HG02571 (cell line): ENCODE results near the gene GMFB.

ENCODE experiments used
- ATAC-seq: cut with Tn5 transposase; IDR thresholded peaks from one replicate; pipeline ENCODE4 v1.9.1; 2021; ENCODE audit warnings: mild to moderate bottlenecking, moderate library complexity; ENCODE audit not compliant: unreplicated experiment

GMFB gene

GRCh38 chr14:54488646-54489317 is at the start of gene GMFB:
TSS of gene GMFB (minus strand) at chr14:54488980. CDS start at chr14:54488927, 53 bp downstream.
- peak; percentile 92 for ATAC-seq

GRCh38 chr14:54538055-54538454 is 49.3 kb upstream of the GMFB start:
- no peak for ATAC-seq

GRCh38 chr14:54537651-54538050 is 48.9 kb upstream of the GMFB start:
- ATAC-seq: no peak

- no peak for ATAC-seq
These were observed 46.9 kb upstream of the GMFB start for GRCh38 chr14:54535646-54536045.

- no peak for ATAC-seq
These were observed 46.3 kb upstream of the GMFB start for GRCh38 chr14:54535126-54535525.

GRCh38 chr14:54533100-54533499 is 44.3 kb upstream of the GMFB start:
- ATAC-seq: no peak

GRCh38 chr14:54532111-54533012 is 43.6 kb upstream of the GMFB start:
- ATAC-seq: peak; percentile 74

GRCh38 chr14:54529811-54530210 is 41.0 kb upstream of the GMFB start:
- ATAC-seq: no peak

GRCh38 chr14:54528973-54529372 is 40.2 kb upstream of the GMFB start:
- no peak for ATAC-seq

- no peak for ATAC-seq
These were observed 35.6 kb upstream of the GMFB start for GRCh38 chr14:54524410-54524809.

- ATAC-seq: no peak
These were observed 27.9 kb upstream of the GMFB start for GRCh38 chr14:54516709-54517108.

GRCh38 chr14:54515670-54516069 is 26.9 kb upstream of the GMFB start:
- no peak for ATAC-seq

GRCh38 chr14:54512393-54512792 is 23.6 kb upstream of the GMFB start:
- no peak for ATAC-seq

- ATAC-seq: peak; percentile 96
These were observed 21.0 kb upstream of the GMFB start, which contains the start of gene CGRRF1 for GRCh38 chr14:54509546-54510501. TSS of gene CGRRF1 (plus strand) at chr14:54509906. CDS start at chr14:54509960, 54 bp downstream.

- no peak for ATAC-seq
These were observed 14.7 kb upstream of the GMFB start for GRCh38 chr14:54503486-54503885.

GRCh38 chr14:54502602-54503001 is 13.8 kb upstream of the GMFB start:
- no peak for ATAC-seq

GRCh38 chr14:54501480-54501879 is 12.7 kb upstream of the GMFB start:
- no peak for ATAC-seq

GRCh38 chr14:54500744-54501143 is 12.0 kb upstream of the GMFB start:
- ATAC-seq: no peak

- no peak for ATAC-seq
These were observed 9.8 kb upstream of the GMFB start for GRCh38 chr14:54498579-54498978.

- no peak for ATAC-seq
These were observed 9.3 kb upstream of the GMFB start for GRCh38 chr14:54498095-54498531.

GRCh38 chr14:54497224-54497623 is 8.4 kb upstream of the GMFB start:
- no peak for ATAC-seq
